Cardiac septum (tissue), 1 donor: ENCODE results near the gene TMEM208. TPM values are rescaled to one million over a fixed set of nuclear protein-coding genes. Genes with fewer than 3 reads are reported as not detected.

Source experiments
- DNase-seq: peaks from one replicate; pipeline ENCODE4 v3.0.0-alpha.2; 2020; ENCODE audit warnings: low spot score
- intact Hi-C: fragments of 100-400 bp; cut with DNase I; formaldehyde crosslinking; loops from one replicate; pipeline ENCODE4 v1.14.0; 2022
- total RNA-seq: library from RNA; stranded (reverse); fragmentation: NEBNext Ultra II Directional; extraction: Animal tissue kit (Norgen Biotek cat#: 25700); gene quantifications from one replicate; pipeline ENCODE4 v1.2.1, GENCODE V29; 2021
- donor health status: DM: no; HTN: no; CAD: no.

TMEM208 gene
- total RNA-seq, 1 donor from 2014 or later = 16.3 TPM

- no peak for DNase-seq
- intact Hi-C loops = no loop called here
Observed at GRCh38 chr16:67206129-67206837, 20.6 kb upstream of the TMEM208 start.

GRCh38 chr16:67206838-67207248 lies 20.1 kb upstream of the TMEM208 start:
- intact Hi-C loops = no loop called here
- no peak for DNase-seq

- intact Hi-C loops = no loop called here
- no peak for DNase-seq
Observed at GRCh38 chr16:67207249-67208091, 19.5 kb upstream of the TMEM208 start.

- no peak for DNase-seq
- intact Hi-C loops = no loop called here
Observed at GRCh38 chr16:67208154-67208896, 18.6 kb upstream of the TMEM208 start.

- intact Hi-C loops = no loop called here
- no peak for DNase-seq
Observed at GRCh38 chr16:67209565-67209964, 17.4 kb upstream of the TMEM208 start.

- intact Hi-C loops = no loop called here
- DNase-seq = no peak
Observed at GRCh38 chr16:67210069-67210937, 16.6 kb upstream of the TMEM208 start.

GRCh38 chr16:67211674-67212073 lies 15.3 kb upstream of the TMEM208 start:
- intact Hi-C loops = no loop called here
- no peak for DNase-seq

GRCh38 chr16:67212766-67213165 lies 14.2 kb upstream of the TMEM208 start:
- no peak for DNase-seq
- intact Hi-C loops = no loop called here

- no peak for DNase-seq
- intact Hi-C loops = no loop called here
Observed at GRCh38 chr16:67213197-67214019, 13.5 kb upstream of the TMEM208 start.

GRCh38 chr16:67215706-67216105 lies 11.2 kb upstream of the TMEM208 start:
- intact Hi-C loops = no loop called here
- no peak for DNase-seq

- intact Hi-C loops = no loop called here
Observed at GRCh38 chr16:67216612-67217490, 10.1 kb upstream of the TMEM208 start.

GRCh38 chr16:67223992-67224391 lies 2.9 kb upstream of the TMEM208 start:
- no peak for DNase-seq
- intact Hi-C loops = no loop called here

More at GRCh38 chr16:67216612-67217490, 10.1 kb upstream of the TMEM208 start:
- DNase-seq = peak; percentile 82

GRCh38 chr16:67226295-67226803 lies 581 bp upstream of the TMEM208 start:
- DNase-seq = no peak
- intact Hi-C loops = loop anchor here (1.0 kb wide), 2 partner anchors 21 to 34 kb away; partner anchors contain the start of genes E2F4 and FHOD1

- DNase-seq = no peak
- intact Hi-C loops = no loop called here
Observed at GRCh38 chr16:67227567-67227921, 614 bp downstream of the TMEM208 start.

GRCh38 chr16:67228034-67228785 lies 1.3 kb downstream of the TMEM208 start:
- no peak for DNase-seq
- intact Hi-C loops = no loop called here

- no peak for DNase-seq
- intact Hi-C loops = no loop called here
Observed at GRCh38 chr16:67228905-67229304, 2.0 kb downstream of the TMEM208 start.
